Lower leg skin (tissue), 4 donors: ENCODE results near the gene ARRDC5. TPM values are rescaled to one million over a fixed set of nuclear protein-coding genes. Genes with fewer than 3 reads are reported as not detected.

Experiments
- DNase-seq, 2 donors: peaks; one replicate each; pipeline ENCODE4 v3.0.0-alpha.2; 2019; ENCODE audit warnings: low spot score in 2 of 2
- H3K4me3 ChIP-seq: fragments of 200-600 bp; sonication (generic); 2 replicates; pipeline ENCODE4 v1.5.1; 2017; ENCODE audit warnings: mild to moderate bottlenecking, low read depth; ENCODE audit not compliant: poor library complexity, severe bottlenecking
- POLR2A ChIP-seq, 2 donors: fragments of 450-650 bp; IDR thresholded peaks; one replicate each; pipeline ENCODE4 v1.6.1; 2016 to 2017; ENCODE audit warnings: antibody characterized with exemption in 2 of 2, mild to moderate bottlenecking in 1 of 2, moderate library complexity in 1 of 2
- WGBS, 2 donors: methylation state at CpG; one replicate each; pipeline ENCODE4 v1.1.5; 2018; 5-methylcytosine and 5-hydroxymethylcytosine counted together
- intact Hi-C: fragments of 100-400 bp; cut with DNase I; formaldehyde crosslinking; loops from one replicate; pipeline ENCODE4 v1.15.0; 2023; ENCODE audit warnings: low total_unique reads
- total RNA-seq, 4 donors: library from RNA; depleted of rRNA; stranded (reverse); fragments of >200 nt; gene quantifications; one replicate each; pipeline ENCODE4 v1.1.0, GENCODE V29; 2016
- TF ChIP-seq, protein P1 (sequence below), 3 donors: fragments of 450-650 bp; IDR thresholded peaks; one replicate each; pipeline ENCODE4 v1.5.1; 2016; ENCODE audit warnings: antibody characterized with exemption in 3 of 3, mild to moderate bottlenecking in 3 of 3, moderate library complexity in 2 of 3

Gene ARRDC5
- total RNA-seq, 4 donors from 2014 or later: 1.4 TPM; not detected in 3

DNA sequence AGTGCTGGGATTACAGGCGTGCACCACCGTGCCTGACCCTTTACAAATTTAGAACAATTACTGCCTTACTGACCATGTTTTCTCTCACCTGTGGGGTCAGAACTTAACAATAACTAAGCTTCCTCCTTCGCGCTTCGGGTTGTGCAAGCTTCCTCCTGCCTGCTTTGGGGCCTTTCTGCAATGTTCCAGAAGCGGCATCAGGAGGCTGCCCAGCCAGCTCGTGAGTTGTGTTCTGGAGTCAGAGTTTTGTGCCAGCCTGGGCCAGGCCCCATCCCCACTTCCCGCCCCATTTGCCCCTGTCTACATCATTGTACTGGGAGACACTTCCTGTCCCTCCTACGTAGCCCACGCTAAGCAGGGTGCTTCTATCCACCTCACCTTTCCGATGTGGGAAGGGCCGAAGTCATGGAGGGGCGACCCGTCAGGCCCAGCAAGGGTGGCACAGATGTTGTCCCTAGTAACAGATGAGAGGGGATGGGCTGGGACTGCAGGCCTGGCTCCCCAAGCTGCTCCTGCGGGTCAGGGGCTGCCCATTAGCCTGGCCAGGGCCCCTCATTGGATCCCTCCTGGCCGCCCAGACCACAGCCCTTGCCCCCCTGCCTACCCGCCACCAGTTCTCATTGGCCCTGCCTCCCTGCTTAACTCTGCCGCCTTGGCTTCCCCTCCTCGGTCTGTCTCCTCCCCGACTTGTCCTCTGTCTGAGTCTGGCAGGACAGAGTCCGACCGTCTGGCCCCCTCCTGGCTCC, 20.0 kb upstream of the ARRDC5 start:
- intact Hi-C loops: no loop called here

DNA sequence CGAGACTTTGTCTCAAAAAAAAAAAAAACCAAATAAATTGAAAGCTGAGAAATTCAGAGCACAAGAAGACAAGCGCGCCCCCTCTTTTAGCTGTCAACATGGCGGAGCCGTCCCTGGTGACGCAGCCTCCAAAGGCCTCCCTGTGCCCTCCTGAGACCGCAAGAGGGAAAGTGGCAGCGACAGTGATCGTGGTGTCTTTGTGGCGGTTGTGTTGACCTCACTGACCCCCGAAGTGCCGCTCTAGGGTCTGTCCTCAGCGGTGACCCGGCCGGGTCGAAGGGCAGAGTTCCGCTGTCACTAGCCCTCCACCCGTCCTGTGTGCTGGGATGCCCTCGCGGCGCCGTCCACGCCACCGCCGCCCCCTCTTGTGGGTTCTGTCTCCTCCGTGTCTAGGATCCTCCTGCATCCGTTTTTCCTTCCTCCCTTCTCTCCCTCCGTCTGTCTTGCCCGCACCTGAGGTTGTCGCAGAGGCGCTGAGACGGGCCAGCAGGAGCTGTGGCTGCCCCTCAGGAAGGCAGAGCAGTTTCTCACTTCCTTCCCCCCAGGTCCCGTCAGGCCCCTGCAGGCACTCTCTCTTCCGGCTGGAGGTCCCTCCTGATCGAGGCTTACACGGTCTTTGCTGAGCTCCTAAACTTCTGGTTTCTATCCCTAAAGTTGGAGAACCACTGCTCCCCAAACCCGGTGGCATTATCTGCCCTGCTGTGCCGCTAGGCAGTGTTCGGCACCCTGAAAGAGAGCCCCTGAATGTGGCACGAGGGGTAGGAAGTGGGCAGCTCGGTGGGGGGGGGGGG, 13.8 kb upstream of the ARRDC5 start:
- TF ChIP-seq, protein P1, sequence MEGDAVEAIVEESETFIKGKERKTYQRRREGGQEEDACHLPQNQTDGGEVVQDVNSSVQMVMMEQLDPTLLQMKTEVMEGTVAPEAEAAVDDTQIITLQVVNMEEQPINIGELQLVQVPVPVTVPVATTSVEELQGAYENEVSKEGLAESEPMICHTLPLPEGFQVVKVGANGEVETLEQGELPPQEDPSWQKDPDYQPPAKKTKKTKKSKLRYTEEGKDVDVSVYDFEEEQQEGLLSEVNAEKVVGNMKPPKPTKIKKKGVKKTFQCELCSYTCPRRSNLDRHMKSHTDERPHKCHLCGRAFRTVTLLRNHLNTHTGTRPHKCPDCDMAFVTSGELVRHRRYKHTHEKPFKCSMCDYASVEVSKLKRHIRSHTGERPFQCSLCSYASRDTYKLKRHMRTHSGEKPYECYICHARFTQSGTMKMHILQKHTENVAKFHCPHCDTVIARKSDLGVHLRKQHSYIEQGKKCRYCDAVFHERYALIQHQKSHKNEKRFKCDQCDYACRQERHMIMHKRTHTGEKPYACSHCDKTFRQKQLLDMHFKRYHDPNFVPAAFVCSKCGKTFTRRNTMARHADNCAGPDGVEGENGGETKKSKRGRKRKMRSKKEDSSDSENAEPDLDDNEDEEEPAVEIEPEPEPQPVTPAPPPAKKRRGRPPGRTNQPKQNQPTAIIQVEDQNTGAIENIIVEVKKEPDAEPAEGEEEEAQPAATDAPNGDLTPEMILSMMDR (IDR thresholded peaks at IDR 0.05): no peak
- no peak for TF ChIP-seq POLR2A (IDR thresholded peaks at IDR 0.05)
- WGBS, 2 donors: 72 to 76% methylated on average over 41 of the region's 41 CpGs
- no peak for DNase-seq
- no peak overlapping the region for H3K4me3 ChIP-seq
- intact Hi-C loops: loop anchor here (5.0 kb wide), 1 partner anchor 104 kb away; no protein-coding TSS in a partner anchor

More for the DNA sequence above, 20.0 kb upstream of the ARRDC5 start:
- no peak for DNase-seq
- TF ChIP-seq POLR2A (IDR thresholded peaks at IDR 0.05): no peak
- TF ChIP-seq, protein P1 (IDR thresholded peaks at IDR 0.05): no peak
- no peak overlapping the region for H3K4me3 ChIP-seq
- 81 to 92% methylated on average over 22 of the region's 22 CpGs for WGBS, 2 donors

DNA sequence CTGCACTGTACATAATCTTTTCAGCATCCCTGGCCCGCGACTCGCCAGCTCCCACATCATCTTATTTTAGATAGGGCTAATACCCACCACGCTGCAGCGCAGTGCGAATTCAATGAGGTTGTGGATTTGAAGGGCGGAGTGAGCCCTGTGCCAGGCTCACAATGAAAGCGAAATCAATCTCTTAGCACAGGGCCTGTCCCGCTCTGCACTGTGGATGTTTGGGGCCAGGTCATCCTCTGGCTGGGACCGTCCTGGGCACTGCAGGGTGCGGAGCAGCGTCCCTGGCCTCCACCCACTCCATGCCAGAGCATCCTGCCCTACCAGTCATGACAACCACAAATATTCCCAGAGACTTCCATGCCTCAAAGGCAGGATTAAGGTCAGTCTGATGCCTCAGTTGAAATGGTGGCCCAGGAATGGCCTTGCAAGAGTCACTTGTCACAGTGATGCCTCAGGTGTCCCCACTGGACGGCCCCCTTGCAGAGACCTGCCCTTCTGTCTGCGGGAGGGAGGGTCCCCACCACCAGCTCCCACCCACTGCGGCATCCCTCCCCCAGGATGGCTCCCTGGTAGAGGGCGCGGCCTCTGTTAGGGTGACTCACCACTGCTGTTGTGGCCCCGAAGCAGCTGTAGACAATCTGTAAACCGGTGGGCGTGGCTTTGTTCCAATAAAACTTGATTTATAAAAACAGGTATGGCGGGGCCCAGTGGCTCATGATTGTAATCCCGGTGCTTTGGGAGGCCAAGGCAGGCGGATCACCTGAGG, 12.2 kb upstream of the ARRDC5 start:
- peak; percentile 79 to 90 for DNase-seq
- TF ChIP-seq POLR2A (IDR thresholded peaks at IDR 0.05): no peak
- TF ChIP-seq, protein P1 (IDR thresholded peaks at IDR 0.05): no peak
- 39 to 64% methylated on average over 23 of the region's 23 CpGs for WGBS, 2 donors
- H3K4me3 ChIP-seq: no peak overlapping the region
- intact Hi-C loops: loop anchor here (5.0 kb wide), 1 partner anchor 103 kb away; no protein-coding TSS in a partner anchor

DNA sequence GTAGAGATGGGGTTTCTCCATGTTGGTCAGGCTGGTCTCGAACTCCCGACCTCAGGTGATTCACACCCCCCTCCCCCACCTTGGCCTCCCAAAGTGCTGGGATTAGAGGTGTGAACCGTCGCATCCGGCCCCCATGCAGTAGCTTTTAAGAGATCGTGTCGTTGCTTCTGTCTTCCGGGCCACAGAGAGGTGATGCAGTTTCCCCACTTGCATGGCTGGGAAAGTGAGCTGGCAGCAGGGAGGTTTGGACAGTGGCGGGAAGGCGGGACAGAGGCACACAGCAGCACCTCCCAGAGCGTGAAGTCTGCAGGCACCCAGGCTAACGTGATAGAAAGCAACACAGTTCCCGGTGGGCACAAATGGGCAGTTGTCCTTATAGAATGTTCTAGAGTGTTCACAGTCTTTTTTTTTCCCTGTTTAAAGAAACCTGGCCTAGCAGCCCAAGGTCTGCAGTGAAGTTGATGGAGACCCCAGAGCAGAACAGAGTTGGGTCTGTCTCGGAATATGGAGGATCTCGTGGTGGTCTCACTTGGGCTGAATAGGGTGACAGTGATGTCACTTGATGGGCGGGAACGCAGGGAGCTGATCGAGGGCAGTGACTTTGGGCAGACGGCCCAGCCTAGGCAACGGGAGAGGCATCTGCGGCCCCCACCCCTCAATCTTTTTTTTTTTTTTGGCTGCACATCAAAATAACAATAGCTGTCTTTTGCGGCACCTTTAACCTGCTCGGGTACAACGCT, 11.5 kb upstream of the ARRDC5 start:
- TF ChIP-seq, protein P1 (IDR thresholded peaks at IDR 0.05): no peak
- TF ChIP-seq POLR2A (IDR thresholded peaks at IDR 0.05): no peak
- no peak for DNase-seq
- intact Hi-C loops: no loop called here
- no peak overlapping the region for H3K4me3 ChIP-seq
- WGBS, 2 donors: 75 to 76% methylated on average over 24 of the region's 24 CpGs
